SK-N-MC (cell line): ENCODE data around the gene DGKI.

Source experiments
- EZH2 ChIP-seq: fragments of 200-600 bp; sonication (generic); IDR thresholded peaks from one replicate; pipeline ENCODE4 v1.6.1; 2017; ENCODE audit warnings: antibody characterized with exemption
- FOXP2 ChIP-seq: optimal IDR thresholded peaks from 2 replicates; pipeline ENCODE3; 2011; ENCODE audit warnings: mild to moderate bottlenecking, moderate library complexity; ENCODE audit not compliant: insufficient read depth; ENCODE audit errors: extremely low read length, control extremely low read depth
- POLR2AphosphoS5 ChIP-seq: IDR thresholded peaks from 2 replicates; pipeline ENCODE4 v1.6.1; 2012; ENCODE audit warnings: mild to moderate bottlenecking, low read depth, low read length, borderline replicate concordance

- no peak for TF ChIP-seq POLR2AphosphoS5
- TF ChIP-seq EZH2: no peak
- TF ChIP-seq FOXP2: no peak
These were observed 255.3 kb downstream of the DGKI start for GRCh38 chr7:137591421-137591837.
